CD4-positive, alpha-beta T cell treated with Interleukin-1 beta for 1 hour (primary cell): ENCODE data around the gene PPP2R5D.
"Not testable (repeated sequence)": the region's sequence is repeated elsewhere in the genome, so short reads cannot be mapped to it uniquely, and the experiment has no call there.

Experiments used
- DNase-seq, 2 donors: peaks; one replicate each; pipeline ENCODE4 v3.0.0-alpha.2; 2020 to 2022

The PPP2R5D gene

DNA sequence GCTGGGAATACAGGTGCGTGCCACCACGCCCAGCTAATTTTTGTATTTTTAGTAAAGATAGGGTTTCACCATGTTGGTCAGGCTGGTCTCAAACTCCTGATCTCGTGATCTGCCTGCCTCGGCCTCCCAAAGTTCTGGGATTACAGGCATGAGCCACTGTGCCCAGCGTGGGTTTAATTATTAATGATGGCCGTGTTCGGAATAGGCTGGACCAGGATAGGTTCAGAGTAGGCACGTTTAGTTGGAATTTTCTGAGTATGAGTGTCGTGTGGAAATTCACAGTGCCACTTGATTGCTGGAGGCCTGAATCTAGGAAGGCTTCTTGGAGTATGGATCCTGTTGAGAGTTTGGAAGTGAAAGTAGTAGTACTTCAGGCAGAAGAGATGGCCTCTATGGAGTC lies 13.8 kb downstream of the PPP2R5D start:
- not testable (repeated sequence) for DNase-seq

- no peak for DNase-seq
These were observed 17.5 kb downstream of the PPP2R5D start for GRCh38 chr6:43001843-43002242.

DNA sequence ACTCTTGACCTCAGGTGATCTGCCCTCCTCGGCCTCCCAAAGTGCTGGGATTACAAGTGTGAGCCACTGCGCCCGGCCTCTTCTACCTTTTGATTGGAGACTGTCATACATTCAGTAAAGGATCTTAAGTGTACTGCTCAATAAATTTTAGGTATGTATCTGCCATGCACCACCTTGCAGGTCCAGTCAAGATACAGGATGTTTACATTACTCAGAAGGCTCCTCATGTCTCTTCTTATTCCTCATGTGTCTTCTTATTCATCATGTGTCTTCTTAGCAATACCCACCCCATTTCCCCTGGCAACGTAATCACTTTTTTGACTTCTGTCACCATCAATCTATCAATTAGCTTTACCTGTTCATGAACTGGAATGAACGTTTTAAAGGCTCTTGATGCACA lies 21.5 kb downstream of the PPP2R5D start:
- DNase-seq, result no peak

DNA sequence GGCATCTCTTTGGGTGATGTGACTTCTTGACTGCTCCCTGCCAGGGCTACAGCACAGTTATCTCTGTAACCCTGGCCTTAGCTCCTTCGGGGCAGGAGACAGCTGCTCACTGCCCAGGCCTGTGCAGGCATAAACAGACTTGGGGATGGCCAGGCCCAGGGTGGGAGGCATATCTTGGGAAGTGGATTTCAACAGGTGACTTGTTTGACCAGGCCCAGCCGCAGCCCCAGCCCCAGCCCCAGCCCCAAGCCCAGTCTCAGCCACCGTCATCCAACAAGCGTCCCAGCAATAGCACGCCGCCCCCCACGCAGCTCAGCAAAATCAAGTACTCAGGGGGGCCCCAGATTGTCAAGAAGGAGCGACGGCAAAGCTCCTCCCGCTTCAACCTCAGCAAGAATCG lies 21.9 kb downstream of the PPP2R5D start:
- no peak for DNase-seq

DNA sequence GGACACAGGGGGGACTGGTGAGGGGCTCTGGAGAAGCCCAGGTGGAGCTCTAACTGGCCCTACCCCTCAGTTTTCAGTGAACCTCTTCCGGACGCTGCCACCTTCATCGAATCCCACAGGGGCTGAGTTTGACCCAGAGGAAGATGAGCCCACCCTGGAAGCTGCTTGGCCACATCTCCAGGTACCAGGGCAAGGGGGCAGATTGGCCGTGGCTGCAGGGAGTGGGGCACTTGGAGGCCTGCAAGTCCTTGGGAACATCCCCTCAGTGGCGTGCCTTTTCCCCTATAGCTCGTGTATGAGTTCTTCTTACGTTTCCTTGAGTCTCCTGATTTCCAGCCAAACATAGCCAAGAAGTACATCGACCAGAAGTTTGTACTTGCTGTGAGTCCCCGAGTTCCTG lies 22.8 kb downstream of the PPP2R5D start:
- no peak for DNase-seq

- DNase-seq, result peak; percentile 23 to 42
These were observed 24.8 kb downstream of the PPP2R5D start for GRCh38 chr6:43009124-43009523.

DNA sequence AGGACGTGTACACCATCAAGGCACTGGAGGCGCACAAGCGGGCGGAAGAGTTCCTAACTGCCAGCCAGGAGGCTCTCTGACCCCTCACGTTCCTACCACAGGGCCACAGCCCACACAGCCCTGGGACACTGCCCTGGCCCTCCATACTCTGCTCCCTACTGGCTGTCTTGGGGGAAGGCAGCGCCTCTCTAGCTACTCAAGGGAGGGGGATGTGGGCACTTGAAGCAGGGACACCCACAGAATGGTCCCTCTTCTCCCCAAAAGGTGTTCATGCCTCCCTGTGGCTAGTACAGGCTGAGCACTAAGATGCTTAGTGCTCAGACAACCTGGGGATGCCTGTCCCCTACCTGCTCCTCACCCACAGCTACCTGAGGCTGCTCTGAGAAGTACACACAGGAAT lies 26.8 kb downstream of the PPP2R5D start:
- no peak for DNase-seq

- DNase-seq, result no peak
These were observed 28.0 kb downstream of the PPP2R5D start for GRCh38 chr6:43012364-43012763.

GRCh38 chr6:43013097-43013842 lies 28.9 kb downstream of the PPP2R5D start:
- no peak for DNase-seq

- DNase-seq, result peak; percentile 100
These were observed 29.6 kb downstream of the PPP2R5D start, which contains the start of the genes KLHDC3 and MEA1 for GRCh38 chr6:43013843-43014433. KLHDC3 (plus strand) TSS chr6:43014249; CDS start chr6:43017193, 2,944 bp downstream. MEA1 (minus strand) TSS chr6:43013946; CDS start chr6:43013813, 133 bp downstream.

- no peak for DNase-seq
These were observed 30.1 kb downstream of the PPP2R5D start for GRCh38 chr6:43014434-43014909.

- no peak for DNase-seq
These were observed 32.0 kb downstream of the PPP2R5D start for GRCh38 chr6:43016176-43016942.

DNA sequence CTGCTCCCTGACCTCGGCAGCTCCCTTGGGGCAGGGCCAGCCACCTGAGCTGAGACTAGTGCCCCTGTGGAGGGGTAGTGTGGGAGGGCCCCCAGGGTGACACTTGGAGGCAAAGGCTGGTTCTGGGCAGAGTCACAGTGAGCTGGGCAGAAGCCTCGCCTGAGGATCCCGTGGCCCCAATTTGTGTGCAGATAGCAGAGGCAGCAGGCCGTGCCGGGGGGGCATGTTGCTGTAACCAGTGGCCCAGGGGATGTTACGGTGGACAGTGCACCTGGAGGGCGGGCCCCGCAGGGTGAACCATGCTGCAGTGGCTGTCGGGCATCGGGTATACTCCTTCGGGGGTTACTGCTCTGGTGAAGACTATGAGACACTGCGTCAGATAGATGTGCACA lies 32.6 kb downstream of the PPP2R5D start:
- DNase-seq, result no peak

- no peak for DNase-seq
These were observed 34.8 kb downstream of the PPP2R5D start for GRCh38 chr6:43019152-43019551.

DNA sequence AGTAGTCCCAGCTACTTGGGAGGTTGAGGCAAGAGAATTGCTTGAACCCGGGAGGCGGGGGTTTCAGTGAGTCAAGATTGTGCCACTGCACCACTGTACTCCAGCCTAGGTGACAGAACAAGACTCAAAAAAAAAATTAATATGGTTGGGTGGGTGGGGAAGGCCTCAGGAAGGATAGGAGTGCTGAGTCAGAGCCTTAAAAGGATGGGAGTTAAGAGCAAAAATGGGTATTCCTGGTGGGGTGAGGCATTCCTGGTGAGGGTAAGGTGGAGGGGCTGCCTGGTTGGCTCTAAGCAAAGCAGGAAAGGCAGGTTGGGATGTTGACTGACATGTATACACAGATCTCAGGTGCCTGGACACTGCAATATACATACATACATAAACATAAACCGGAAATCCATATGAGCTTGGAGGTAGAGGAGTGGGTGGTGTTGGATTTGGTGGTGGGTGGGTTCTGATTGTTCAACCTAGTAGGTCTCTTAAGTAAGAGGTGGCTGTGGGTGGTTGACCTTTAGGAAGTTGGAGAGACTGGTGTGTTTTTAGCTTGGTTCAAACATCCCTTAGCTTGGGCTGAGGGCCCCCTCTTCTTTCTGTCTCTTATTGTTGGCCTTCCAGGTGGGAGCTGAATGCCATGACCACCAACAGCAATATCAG lies 35.8 kb downstream of the PPP2R5D start:
- no peak for DNase-seq

DNA sequence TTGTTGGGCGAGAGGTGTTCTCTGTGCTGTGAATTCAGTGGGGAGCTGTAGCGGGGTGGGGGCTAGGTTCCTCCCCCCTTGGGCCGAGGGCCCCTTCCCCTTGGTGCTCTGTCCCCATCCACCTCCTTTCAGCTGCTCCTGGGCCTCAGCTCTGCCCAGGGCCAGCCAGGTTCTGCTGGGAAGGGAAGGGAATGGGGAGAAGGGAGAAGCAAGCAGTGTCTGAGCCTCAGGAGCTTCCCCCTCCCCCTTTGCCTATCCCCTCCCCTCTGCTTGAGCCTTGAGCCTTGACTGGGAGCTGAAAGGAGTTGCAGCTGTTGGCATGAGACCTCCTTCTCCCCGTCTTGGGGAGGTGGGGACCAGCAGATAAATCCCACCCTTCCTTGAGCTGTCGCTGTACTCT lies 36.5 kb downstream of the PPP2R5D start:
- no peak for DNase-seq

GRCh38 chr6:43021270-43022047 lies 37.1 kb downstream of the PPP2R5D start, which contains the start of gene RRP36:
RRP36 (plus strand) TSS chr6:43021623; CDS start chr6:43021655, 32 bp downstream.
- peak; percentile 59 to 64 for DNase-seq

GRCh38 chr6:43024436-43024835 lies 40.1 kb downstream of the PPP2R5D start:
- no peak for DNase-seq

- no peak for DNase-seq
These were observed 42.0 kb downstream of the PPP2R5D start for GRCh38 chr6:43026365-43026764.

DNA sequence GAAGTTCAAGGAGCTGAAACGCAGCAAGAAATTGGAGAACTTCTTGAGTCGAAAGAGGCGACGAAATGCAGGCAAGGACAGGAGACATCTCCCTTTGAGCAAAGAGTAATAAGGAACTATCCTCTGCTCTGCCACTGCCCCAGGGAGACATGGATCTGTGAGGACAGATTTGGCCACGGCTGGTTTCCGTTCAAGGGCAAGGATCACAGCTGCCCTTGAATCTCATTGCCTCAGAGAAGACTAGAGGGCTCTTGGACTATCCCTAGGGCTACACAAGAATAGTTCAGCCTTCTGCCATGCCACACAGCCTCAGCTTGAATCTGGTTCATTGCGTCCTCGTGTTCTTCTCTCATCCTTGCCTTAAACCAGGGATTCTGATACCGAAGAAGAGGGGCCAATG lies 44.8 kb downstream of the PPP2R5D start:
- DNase-seq, result no peak

DNA sequence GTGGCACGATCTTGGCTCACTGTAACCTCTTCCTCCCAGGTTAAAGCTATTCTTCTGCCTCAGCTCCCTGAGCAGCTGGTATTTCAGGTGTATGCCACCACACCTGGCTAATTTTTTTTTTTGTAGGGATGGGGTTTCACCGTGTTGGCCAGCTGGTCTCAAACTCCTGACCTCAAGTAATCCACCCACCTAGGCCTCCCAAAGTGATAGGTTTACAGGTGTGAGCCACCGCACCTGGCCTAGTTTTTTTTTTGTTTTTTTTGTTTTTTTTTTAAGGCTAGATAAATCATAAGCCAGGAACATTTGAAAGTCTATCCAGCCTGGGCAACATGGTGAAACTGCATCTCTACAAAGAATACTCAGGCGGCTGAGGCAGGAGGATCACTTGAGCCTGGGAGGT lies 48.0 kb downstream of the PPP2R5D start:
- DNase-seq, result no peak
